Large intestine (tissue), 3 donors: ENCODE results near the gene RCN2. TPM values are rescaled to one million over a fixed set of nuclear protein-coding genes. Genes with fewer than 3 reads are reported as not detected.
A peak's percentile ranks its signal among the peaks of the same experiment; 100 is the strongest.

ENCODE experiments used
- DNase-seq, 2 donors: peaks; one replicate each; pipeline versions ENCODE4 v3.0.0 to v3.0.0-alpha.2; 2013
- H3K27ac ChIP-seq: one replicate; pipeline ENCODE4 v1.5.1; 2013; ENCODE audit warnings: low read length
- H3K27me3 ChIP-seq: 2 replicates; pipeline ENCODE4 v1.6.1; 2013; ENCODE audit warnings: low read length; ENCODE audit not compliant: control insufficient read depth, insufficient read depth
- H3K36me3 ChIP-seq: 2 replicates; pipeline ENCODE4 v1.6.1; 2013; ENCODE audit warnings: low read length; ENCODE audit not compliant: control insufficient read depth, insufficient read depth
- H3K4me1 ChIP-seq: one replicate; pipeline ENCODE4 v1.6.1; 2013; ENCODE audit warnings: low read length; ENCODE audit not compliant: control insufficient read depth, insufficient read depth
- H3K4me3 ChIP-seq: one replicate; pipeline ENCODE4 v1.5.1; 2013; ENCODE audit warnings: low read length
- H3K9me3 ChIP-seq: one replicate; pipeline ENCODE4 v1.6.1; 2013; ENCODE audit warnings: mild to moderate bottlenecking, low read depth, low read length, moderate library complexity; ENCODE audit not compliant: control insufficient read depth
- WGBS: methylation state at CpG from one replicate; pipeline ENCODE4 v1.1.5; 2013; ENCODE audit warnings: low lambda C conversion rate; ENCODE audit not compliant: insufficient coverage; 5-methylcytosine and 5-hydroxymethylcytosine counted together
- polyA plus RNA-seq: library from polyadenylated mRNA; unstranded; fragments of 120-200 nt; gene quantifications from one replicate; pipeline ENCODE4 v1.2.1, GENCODE V29; 2013

RCN2 gene
- polyA plus RNA-seq, 1 donor = 80.1 TPM

DNA sequence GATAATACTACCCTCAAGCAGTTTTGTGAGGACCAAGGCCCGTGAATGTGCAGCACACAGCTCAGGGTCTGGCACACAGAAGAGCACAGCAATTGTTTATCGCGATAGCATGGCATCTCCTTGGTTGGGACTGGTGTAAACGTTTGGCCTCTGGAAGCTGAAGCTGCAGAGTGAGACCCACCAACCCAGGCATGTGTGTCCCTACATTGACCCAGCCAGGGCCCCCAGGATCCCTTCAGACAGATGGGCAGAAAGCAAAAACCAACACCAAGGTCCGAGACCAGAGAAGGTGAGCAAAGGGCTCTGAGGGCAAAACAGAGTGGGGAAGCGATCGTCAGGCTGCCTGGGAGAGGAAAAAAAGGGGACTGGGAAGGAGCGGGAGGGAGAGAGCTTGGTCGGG lies 50.8 kb downstream of the RCN2 start:
- H3K27ac ChIP-seq = no peak overlapping the region
- WGBS = 90% methylated on average over 2 of the region's 9 CpGs
- H3K27me3 ChIP-seq = no peaks in the 10 kb centered on the region
- no peaks in the 10 kb centered on the region for H3K4me1 ChIP-seq
- no peaks in the 10 kb centered on the region for H3K36me3 ChIP-seq
- no peak for DNase-seq
- H3K9me3 ChIP-seq = peaks cover 10% of the 10 kb centered on the region
- H3K4me3 ChIP-seq = no peak overlapping the region

DNA sequence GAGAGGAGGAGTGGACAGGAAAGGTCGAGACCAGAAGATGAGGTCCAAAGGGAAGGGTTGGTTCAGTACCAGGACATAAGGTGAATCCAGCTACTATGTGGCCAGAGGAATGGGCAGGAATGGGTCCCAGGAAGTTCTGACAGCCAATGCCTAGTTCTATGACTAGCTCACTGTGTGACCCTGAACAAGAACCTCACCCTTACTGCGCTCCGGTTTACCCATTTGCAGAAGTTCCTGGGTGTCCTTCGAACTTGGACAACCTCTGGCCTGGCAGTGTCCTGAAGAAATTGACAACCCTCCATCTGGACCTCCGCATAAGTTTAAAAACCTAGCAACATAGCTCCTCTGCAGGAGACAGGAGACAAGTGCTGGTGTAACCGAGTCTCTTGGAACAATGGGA lies 51.2 kb downstream of the RCN2 start:
- Histone ChIP-seq H3K36me3 (no peaks in the 10 kb centered on the region), H3K27ac (no peak overlapping the region), H3K4me1 (no peaks in the 10 kb centered on the region), H3K4me3 (no peak overlapping the region), H3K9me3 (peaks cover 10% of the 10 kb centered on the region), H3K27me3 (no peaks in the 10 kb centered on the region)
- WGBS = 100% methylated on average over 1 of the region's 6 CpGs
- no peak for DNase-seq

DNA sequence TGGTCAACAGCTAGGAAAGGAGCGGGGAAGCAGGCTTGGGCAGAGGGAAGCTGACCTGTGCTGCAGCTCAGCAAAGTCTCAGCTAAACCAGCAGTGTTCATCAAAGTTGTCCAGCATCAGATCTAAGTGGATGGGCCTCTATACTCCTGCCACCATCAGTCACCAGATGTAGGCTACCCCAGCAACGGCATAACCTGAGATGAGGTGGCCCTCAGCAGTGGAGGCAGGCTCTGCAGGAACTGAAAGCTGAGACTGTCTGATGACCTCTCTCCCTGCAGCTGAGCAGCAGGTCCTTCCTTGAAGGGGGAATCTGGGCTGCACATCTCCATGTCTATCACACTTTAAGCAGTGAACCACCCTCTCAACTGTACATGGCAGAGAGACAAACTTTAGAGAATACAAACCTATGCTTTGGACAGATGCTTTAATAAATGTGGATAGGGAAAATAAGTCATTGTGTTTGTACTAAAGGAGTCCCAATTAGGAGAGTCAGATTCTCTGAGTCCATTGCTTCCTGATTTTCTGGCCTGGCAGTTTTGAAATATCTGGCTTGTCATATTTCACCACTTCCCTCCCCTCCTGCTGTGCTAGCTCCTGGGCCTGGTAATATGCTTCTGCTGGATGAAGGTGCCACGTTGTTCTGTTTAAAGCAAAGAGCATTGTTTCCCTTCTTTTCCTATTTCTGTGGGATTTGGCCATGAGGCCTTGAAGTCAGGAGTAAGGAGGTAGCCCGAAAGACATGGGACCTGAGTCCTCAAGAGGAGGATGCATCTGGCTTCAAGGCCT lies 52.2 kb downstream of the RCN2 start:
- no peak for DNase-seq
- Histone ChIP-seq H3K27me3 (no peaks in the 10 kb centered on the region), H3K27ac (no peak overlapping the region), H3K4me1 (peaks cover 7% of the 10 kb centered on the region), H3K4me3 (no peak overlapping the region), H3K36me3 (no peaks in the 10 kb centered on the region), H3K9me3 (peaks cover 6% of the 10 kb centered on the region)
- WGBS = no CpG with 5 or more reads among the region's 4 CpGs

DNA sequence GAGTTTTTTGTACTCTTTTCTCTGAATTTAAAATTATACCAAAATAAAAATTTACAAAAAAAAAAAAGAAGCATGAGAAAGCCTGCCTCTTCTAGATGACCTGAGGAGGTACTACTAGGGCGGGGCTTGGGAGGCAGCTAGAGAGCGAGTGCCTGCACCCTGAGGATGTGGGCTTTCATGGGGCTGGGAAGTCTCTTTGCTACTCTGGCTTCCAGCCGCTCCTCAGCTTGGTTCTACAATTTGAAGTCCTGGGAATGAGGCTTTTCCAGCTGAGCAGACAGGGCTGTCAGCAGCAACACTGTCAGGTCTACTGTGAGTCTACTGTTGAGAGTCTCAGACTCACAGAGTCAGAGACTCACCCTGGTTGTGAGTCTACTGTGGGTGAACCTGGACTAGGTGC lies 55.2 kb downstream of the RCN2 start:
- Histone ChIP-seq H3K27me3 (no peaks in the 10 kb centered on the region), H3K4me1 (peaks cover 7% of the 10 kb centered on the region), H3K9me3 (no peaks in the 10 kb centered on the region), H3K4me3 (no peak overlapping the region), H3K36me3 (no peaks in the 10 kb centered on the region), H3K27ac (no peak overlapping the region)
- no CpG with 5 or more reads among the region's 3 CpGs for WGBS
- no peak for DNase-seq

DNA sequence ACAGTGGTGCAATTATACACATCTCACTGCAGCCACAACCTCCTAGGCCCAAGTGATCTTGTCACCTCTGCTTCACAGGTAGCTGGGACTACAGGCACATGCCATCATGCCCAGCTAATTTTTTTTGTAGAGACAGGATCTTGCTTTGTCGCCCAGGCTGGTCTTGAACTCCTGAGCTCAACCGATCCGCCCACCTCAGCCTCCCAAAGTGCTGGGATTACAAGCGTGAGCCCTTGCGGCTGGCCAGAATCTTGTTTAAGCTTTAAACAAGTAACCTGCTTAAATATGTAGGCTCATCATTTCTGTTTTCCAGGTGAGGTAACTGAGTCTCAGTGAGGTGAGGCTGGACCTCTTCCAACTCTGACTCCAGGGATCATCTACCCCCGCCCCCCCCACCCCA lies 55.7 kb downstream of the RCN2 start:
- Histone ChIP-seq H3K9me3 (no peaks in the 10 kb centered on the region), H3K36me3 (no peaks in the 10 kb centered on the region), H3K27ac (no peak overlapping the region), H3K4me1 (peaks cover 7% of the 10 kb centered on the region), H3K27me3 (no peaks in the 10 kb centered on the region), H3K4me3 (no peak overlapping the region)
- DNase-seq = no peak
- no CpG with 5 or more reads among the region's 6 CpGs for WGBS

DNA sequence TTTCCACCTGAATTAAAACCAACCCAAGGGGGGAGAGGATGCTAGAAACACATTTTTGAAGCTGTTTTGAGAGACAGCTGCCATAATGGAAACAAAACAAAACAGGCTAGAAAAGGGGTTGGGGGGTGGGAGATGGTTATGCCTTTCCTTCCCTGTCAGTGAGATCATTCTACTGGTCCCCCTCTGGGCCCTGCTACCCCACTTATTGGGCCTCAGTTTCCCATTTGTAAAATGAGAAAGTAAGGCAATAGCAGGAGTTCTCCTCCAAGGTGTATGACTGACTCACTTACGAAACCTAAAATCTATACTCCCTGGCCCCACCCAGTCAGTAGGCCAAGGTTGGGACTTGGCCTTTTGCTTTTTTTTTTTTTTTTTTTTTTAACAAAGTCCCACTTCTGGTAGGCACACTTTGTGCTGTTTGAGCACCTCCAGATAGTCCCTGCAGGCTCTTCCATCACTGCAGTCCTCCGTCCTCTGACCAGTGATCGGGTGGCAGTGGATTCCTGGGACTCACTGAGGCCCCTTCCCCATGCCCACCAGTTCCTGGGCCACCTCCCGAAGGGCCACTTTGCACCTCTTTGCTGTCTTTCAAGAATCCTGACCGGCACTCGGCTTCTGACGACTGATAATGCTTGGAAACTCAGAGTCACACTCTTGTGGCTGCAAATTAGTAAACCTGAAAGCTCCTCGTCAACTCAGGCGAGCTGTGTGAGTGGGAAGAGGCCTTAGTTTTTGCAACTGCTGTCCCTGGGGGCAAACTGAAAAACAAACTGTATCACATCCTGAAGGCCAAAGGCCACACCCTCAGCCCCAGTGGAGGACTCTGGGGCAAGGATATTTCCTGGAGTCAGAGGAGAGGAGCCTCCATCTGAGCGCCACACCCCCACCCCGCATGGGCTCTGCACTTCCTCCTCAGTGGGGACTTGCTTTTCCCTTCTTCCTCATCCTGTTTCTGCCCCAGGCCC lies 56.6 kb downstream of the RCN2 start:
- no CpG with 5 or more reads among the region's 11 CpGs for WGBS
- Histone ChIP-seq H3K4me1 (peaks cover 7% of the 10 kb centered on the region), H3K36me3 (no peaks in the 10 kb centered on the region), H3K27ac (no peak overlapping the region), H3K9me3 (no peaks in the 10 kb centered on the region), H3K4me3 (no peak overlapping the region), H3K27me3 (no peaks in the 10 kb centered on the region)
- peak in 1 of 2 donors; percentile 45 for DNase-seq

DNA sequence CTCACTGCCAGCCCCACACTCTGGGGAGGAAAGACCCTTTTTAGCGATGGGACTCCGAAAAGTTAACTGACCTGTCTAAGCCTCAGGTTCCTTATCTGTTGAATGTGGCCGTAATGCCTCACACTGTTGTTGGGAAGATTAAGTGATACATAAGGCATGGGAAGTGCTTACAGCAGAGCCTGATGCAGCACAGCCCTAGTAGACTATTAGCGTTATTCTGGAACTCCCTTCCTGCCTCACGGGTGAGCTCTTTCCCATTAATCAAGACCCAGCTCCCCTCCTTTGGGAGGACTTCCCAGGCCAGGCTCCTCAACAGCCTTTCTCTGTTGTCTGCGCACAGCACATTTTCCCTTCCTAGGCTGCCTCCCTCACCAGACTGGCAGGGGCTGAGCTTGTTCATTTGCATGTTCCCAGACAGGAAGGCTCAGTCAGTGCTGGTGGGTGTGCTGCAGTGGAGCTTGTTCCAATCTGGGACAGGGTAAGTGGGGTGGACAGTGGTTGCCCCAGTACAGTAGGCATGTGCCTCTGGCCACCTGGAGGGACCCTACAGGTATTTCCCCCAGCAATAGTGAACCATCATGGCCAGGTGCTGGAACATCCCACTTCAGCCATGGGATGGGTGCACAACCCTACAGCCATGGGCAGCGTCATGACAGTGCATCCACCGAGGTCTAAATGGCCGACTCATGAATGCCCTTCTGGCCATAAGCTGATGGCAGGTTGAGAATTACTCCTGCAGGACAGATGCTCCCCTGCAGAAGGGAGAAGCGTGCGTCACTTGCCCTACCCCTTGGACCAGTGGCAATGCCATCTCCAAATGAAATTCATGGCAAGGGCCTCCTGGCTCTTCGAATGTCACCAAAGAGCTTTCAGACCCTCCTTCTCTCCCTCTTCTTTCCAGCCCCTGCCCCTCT lies 57.6 kb downstream of the RCN2 start:
- Histone ChIP-seq H3K27ac (no peak overlapping the region), H3K27me3 (no peaks in the 10 kb centered on the region), H3K36me3 (no peaks in the 10 kb centered on the region), H3K4me3 (no peak overlapping the region), H3K9me3 (no peaks in the 10 kb centered on the region), H3K4me1 (peaks cover 11% of the 10 kb centered on the region)
- DNase-seq = peak in 1 of 2 donors; percentile 13
- WGBS = 100% methylated on average over 1 of the region's 12 CpGs

DNA sequence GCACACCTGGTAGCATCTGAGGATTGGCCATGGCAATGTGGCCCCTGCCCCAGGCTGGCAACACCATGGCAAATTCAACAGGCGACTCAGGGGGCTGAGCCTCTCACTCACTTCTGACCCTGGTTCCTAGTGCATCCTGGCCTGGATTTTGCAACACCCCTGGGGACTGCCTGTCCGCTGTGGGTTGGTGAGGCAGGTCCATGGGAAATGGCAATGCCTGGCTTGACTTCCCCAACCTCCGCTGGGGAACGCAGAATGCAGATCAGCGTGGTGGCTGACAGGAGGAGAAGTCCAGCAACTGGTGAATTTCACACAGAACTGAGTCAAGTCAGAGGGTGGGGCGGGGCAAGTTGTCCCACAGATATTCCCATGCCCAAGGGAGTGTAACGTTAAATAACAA lies 59.5 kb downstream of the RCN2 start:
- Histone ChIP-seq H3K36me3 (no peaks in the 10 kb centered on the region), H3K27ac (no peak overlapping the region), H3K4me3 (no peak overlapping the region), H3K4me1 (peaks cover 11% of the 10 kb centered on the region), H3K27me3 (no peaks in the 10 kb centered on the region), H3K9me3 (no peaks in the 10 kb centered on the region)
- DNase-seq = no peak
- WGBS = 60% methylated on average over 2 of the region's 7 CpGs

DNA sequence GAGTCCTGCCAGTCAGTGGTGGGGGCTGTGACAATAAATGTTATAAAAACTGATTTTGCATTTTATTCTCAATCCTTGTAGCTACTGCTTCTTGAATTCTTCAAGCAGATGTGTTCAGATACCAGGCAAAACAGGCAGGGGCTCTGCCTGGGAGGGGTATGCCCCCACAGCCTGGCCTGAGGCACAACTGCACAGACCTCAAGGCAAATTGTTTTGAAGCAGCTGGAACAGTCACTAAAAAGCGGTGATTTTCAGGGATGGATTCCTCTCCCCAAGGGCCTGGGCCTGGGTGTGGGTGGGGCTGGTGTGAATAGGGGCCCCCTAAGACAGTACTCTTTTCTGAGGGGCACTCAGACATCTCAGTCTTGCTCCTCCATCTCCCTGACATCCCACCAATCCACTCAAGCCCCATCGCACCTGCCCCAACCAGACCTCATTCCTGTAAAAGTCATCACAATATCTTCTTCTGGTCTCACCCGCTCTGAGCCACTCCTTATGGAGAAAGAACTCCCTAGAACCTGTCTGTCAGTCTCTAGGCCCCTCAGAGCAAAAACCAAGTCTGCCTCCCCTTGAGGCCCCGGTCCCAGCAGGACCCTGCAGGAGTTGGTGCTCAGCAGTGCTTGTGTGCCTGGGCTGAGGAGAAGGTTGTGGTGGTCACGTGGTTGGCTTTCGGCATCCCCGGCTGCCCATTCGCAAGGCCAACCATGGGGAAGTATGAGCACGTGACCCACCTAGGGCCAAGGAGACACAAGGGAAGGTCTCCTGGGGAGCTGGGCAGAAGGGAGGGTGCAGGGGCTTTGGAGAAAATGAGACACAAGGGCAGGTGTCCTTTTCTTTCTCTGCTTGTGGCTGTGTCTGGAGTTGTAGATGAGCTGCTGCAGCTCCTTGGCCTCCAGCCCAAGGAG lies 60.4 kb downstream of the RCN2 start:
- H3K36me3 ChIP-seq = no peaks in the 10 kb centered on the region
- DNase-seq = no peak
- H3K4me3 ChIP-seq = no peak overlapping the region
- no peaks in the 10 kb centered on the region for H3K27me3 ChIP-seq
- H3K9me3 ChIP-seq = no peaks in the 10 kb centered on the region
- WGBS = no CpG with 5 or more reads among the region's 9 CpGs
- H3K27ac ChIP-seq = no peak overlapping the region
- H3K4me1 ChIP-seq = peaks cover 11% of the 10 kb centered on the region
